Caco-2 (cell line): Measurements from ENCODE around the gene PNMA8B. TPM values are rescaled to one million over a fixed set of nuclear protein-coding genes. Genes with fewer than 3 reads are reported as not detected.

Source experiments
- BruUV-seq: library from RNA; stranded (reverse); fragments of 400-500 nt; replicated peaks from 2 replicates; lab custom pipeline; 2021; lab: Mats Ljungman, UMichigan
- CTCF ChIA-PET: fragments of 300-600 bp; sonication (Branson Sonifier 250); formaldehyde crosslinking; loops from one replicate; lab custom pipeline; 2022; ENCODE audit warnings: antibody characterized with exemption; lab: Charles Lee
- POLR2A ChIA-PET: fragments of 300-600 bp; sonication (Branson Sonifier 250); formaldehyde crosslinking; loops from one replicate; lab custom pipeline; 2022; ENCODE audit warnings: antibody characterized with exemption; lab: Charles Lee
- DNase-seq, 2 experiments: peaks; one replicate each; pipeline versions ENCODE4 v3.0.0 to v3.0.0-alpha.2; 2020 to 2022
- H3K27me3 ChIP-seq: replicated peaks from 2 replicates; pipeline ENCODE4 v1.6.0; 2011; ENCODE audit warnings: low read length; ENCODE audit not compliant: control insufficient read depth, insufficient read depth
- H3K36me3 ChIP-seq: 2 replicates; pipeline ENCODE4 v1.5.1; 2011; ENCODE audit warnings: low read length; ENCODE audit not compliant: control insufficient read depth, insufficient read depth
- H3K4me1 ChIP-seq: fragments of 250-450 bp; sonication (Bioruptor Pico); 2 replicates; pipeline ENCODE4 v1.5.1; 2020; ENCODE audit warnings: mild to moderate bottlenecking
- H3K4me3 ChIP-seq: 2 replicates; pipeline ENCODE4 v1.5.1; 2011; ENCODE audit warnings: low read depth, mild to moderate bottlenecking, control low read depth, low read length
- H3K9me3 ChIP-seq: fragments of 250-450 bp; sonication (Bioruptor Pico); 2 replicates; pipeline ENCODE4 v1.5.1; 2020; ENCODE audit warnings: mild to moderate bottlenecking, moderate library complexity
- H3K27ac Mint-ChIP-seq: one replicate; pipeline ENCODE4 v1.8.0; 2022; ENCODE audit warnings: mixed read lengths; ENCODE audit not compliant: unreplicated experiment
- H3K27me3 Mint-ChIP-seq: one replicate; pipeline ENCODE4 v1.8.0; 2022; ENCODE audit warnings: mixed read lengths; ENCODE audit not compliant: insufficient read depth, unreplicated experiment
- H3K36me3 Mint-ChIP-seq: one replicate; pipeline ENCODE4 v1.8.0; 2022; ENCODE audit warnings: mild to moderate bottlenecking, mixed read lengths; ENCODE audit not compliant: insufficient read depth, unreplicated experiment
- H3K4me1 Mint-ChIP-seq: one replicate; pipeline ENCODE4 v1.8.0; 2022; ENCODE audit warnings: low read depth, mixed read lengths; ENCODE audit not compliant: unreplicated experiment
- H3K4me3 Mint-ChIP-seq: one replicate; pipeline ENCODE4 v1.8.0; 2022; ENCODE audit warnings: mild to moderate bottlenecking, moderate library complexity, mixed read lengths; ENCODE audit not compliant: unreplicated experiment
- H3K9me3 Mint-ChIP-seq: one replicate; pipeline ENCODE4 v1.8.0; 2022; ENCODE audit warnings: mixed read lengths; ENCODE audit not compliant: unreplicated experiment
- intact Hi-C: fragments of 100-400 bp; cut with micrococcal nuclease; formaldehyde crosslinking; loops from one replicate; pipeline ENCODE4 v1.10.0; 2022; ENCODE audit not compliant: unreplicated experiment
- total RNA-seq: library from RNA; stranded (reverse); gene quantifications from 2 replicates; pipeline ENCODE4 v1.2.3, GENCODE V29; 2022
- TF ChIP-seq, protein P1 (sequence below), 2 experiments: fragments of 200-600 bp in 1 of 2; IDR thresholded peaks; 1 replicate in 1 of 2; 2 replicates in 1 of 2; pipeline versions ENCODE4 v1.5.1 to v1.8.0; 2011 to 2022; ENCODE audit warnings: antibody characterized with exemption in 1 of 2, control low read depth in 1 of 2, inconsistent platforms in 1 of 2, low read depth in 1 of 2, low read length in 1 of 2, mild to moderate bottlenecking in 1 of 2, moderate library complexity in 1 of 2; ENCODE audit not compliant: insufficient read depth in 1 of 2, severe bottlenecking in 1 of 2, unreplicated experiment in 1 of 2

Gene PNMA8B
- total RNA-seq, 1 experiment from 2014 or later: 0.11 TPM

DNA sequence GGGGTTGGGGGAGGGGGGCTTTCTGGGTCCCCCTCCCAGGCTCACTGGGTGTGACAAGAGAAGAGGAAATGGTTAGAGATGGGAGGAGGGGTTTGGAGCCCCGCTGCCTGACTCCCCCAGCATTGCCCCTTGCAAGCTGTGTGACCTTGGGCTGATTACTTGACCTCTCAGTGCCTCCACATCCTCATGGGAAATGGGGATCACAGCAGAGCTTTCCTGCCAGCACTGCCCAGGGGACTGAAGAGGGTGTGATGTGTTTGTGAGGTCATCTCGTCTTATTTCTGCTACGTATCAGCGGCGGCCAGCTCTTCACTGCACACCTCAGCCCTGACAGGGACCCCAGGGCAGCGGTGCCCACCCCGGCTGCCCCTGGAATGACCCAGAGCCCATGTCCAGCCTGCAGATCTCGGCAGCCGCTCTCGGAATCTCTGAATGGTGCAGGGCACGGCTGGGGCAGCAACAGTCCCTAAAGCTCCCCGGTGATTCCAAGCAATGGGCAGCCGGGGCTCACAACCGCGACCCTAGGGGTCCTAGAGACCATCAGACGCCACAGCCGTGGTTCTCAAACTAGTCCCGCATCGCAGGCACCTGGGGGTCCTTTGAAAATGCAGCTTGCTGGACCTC, 8.4 kb downstream of the PNMA8B start:
- ChIA-PET CTCF (interaction anchor here (0.5 to 2.4 kb wide), 5 partner anchors 55 to 207 kb away, joined by 3 to 11 read pairs (median 3); no protein-coding TSS in a partner anchor), POLR2A (no interaction called here)
- no peak for DNase-seq
- TF ChIP-seq, protein P1, sequence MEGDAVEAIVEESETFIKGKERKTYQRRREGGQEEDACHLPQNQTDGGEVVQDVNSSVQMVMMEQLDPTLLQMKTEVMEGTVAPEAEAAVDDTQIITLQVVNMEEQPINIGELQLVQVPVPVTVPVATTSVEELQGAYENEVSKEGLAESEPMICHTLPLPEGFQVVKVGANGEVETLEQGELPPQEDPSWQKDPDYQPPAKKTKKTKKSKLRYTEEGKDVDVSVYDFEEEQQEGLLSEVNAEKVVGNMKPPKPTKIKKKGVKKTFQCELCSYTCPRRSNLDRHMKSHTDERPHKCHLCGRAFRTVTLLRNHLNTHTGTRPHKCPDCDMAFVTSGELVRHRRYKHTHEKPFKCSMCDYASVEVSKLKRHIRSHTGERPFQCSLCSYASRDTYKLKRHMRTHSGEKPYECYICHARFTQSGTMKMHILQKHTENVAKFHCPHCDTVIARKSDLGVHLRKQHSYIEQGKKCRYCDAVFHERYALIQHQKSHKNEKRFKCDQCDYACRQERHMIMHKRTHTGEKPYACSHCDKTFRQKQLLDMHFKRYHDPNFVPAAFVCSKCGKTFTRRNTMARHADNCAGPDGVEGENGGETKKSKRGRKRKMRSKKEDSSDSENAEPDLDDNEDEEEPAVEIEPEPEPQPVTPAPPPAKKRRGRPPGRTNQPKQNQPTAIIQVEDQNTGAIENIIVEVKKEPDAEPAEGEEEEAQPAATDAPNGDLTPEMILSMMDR (IDR thresholded peaks at IDR 0.05; ENCODE audit: insufficient read depth in 1 of 2, low read depth in 1 of 2, low read length in 1 of 2, severe bottlenecking in 1 of 2, unreplicated experiment in 1 of 2): no peak
- no peak overlapping the region for H3K27ac Mint-ChIP-seq
- intact Hi-C loops: loop anchor here (1.0 to 2.0 kb wide), 3 partner anchors 85 to 206 kb away; no protein-coding TSS in a partner anchor
- H3K36me3 ChIP-seq: no peaks in the 10 kb centered on the region
- BruUV-seq: no TSS peak
- H3K4me1 ChIP-seq: no peaks in the 10 kb centered on the region
- no peaks in the 10 kb centered on the region for H3K4me1 Mint-ChIP-seq
- peak overlapping the region; percentile 22 for H3K4me3 ChIP-seq
- no peaks in the 10 kb centered on the region for H3K9me3 ChIP-seq
- H3K36me3 Mint-ChIP-seq: no peaks in the 10 kb centered on the region
- H3K27me3 Mint-ChIP-seq: peaks cover 13% of the 10 kb centered on the region
- H3K9me3 Mint-ChIP-seq: no peaks in the 10 kb centered on the region
- peak overlapping the region; percentile 43 for H3K4me3 Mint-ChIP-seq
- H3K27me3 ChIP-seq: peaks cover 1% of the 10 kb centered on the region

DNA sequence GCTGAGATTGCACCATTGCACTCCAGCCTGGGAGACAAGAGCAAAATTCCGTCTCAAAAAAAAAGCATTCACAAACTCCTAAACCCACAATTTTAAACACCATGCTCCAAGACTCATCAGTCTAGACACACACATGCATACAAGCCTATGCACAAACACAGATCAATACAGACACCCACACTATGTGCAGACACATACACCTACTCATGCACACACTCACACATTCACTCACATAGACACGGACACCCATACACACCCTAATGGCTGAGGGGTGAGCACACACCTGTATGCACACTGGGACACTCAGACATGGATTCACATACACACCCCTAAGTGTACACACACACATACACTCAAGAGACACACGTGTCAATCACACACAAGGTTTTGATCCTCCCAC, 9.3 kb downstream of the PNMA8B start:
- ChIA-PET CTCF (no interaction called here), POLR2A (no interaction called here)
- Mint-ChIP-seq H3K27me3 (peaks cover 13% of the 10 kb centered on the region), H3K4me3 (no peak overlapping the region), H3K9me3 (no peaks in the 10 kb centered on the region), H3K27ac (no peak overlapping the region), H3K4me1 (no peaks in the 10 kb centered on the region), H3K36me3 (no peaks in the 10 kb centered on the region)
- no TSS peak for BruUV-seq
- Histone ChIP-seq H3K27me3 (peaks cover 1% of the 10 kb centered on the region), H3K4me3 (no peak overlapping the region), H3K4me1 (no peaks in the 10 kb centered on the region), H3K36me3 (no peaks in the 10 kb centered on the region), H3K9me3 (no peaks in the 10 kb centered on the region)
- no peak for DNase-seq
- TF ChIP-seq, protein P1 (IDR thresholded peaks at IDR 0.05; ENCODE audit: insufficient read depth in 1 of 2, low read depth in 1 of 2, low read length in 1 of 2, severe bottlenecking in 1 of 2, unreplicated experiment in 1 of 2): no peak
- intact Hi-C loops: loop anchor here (2.0 kb wide), 1 partner anchor 206 kb away; no protein-coding TSS in a partner anchor

DNA sequence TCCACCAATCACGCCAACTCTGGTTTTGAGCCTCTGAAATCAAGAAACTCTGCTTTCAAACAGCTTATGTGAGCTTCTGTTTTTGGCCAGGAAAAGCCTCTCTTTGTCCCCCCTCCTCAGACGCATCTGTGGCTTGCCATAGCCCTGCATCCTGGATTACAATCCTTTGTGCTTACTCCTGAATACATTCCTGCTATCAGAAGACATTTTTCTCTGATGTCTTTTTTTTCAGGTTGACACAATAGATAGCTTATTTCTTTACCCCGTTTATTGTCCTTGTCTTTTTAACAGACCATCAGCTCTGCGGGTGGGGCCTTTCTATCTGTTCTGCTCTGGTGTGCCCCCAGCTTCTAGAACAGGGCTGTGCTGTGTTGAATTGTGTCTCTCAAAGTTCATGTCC, 11.0 kb downstream of the PNMA8B start:
- BruUV-seq: no TSS peak
- Histone ChIP-seq H3K36me3 (no peaks in the 10 kb centered on the region), H3K4me1 (no peaks in the 10 kb centered on the region), H3K4me3 (no peak overlapping the region), H3K27me3 (peaks cover 1% of the 10 kb centered on the region), H3K9me3 (no peaks in the 10 kb centered on the region)
- ChIA-PET POLR2A (no interaction called here), CTCF (interaction anchor here (0.8 kb wide), 1 partner anchor 84 kb away, joined by 7 read pairs; no protein-coding TSS in a partner anchor)
- Mint-ChIP-seq H3K4me3 (no peak overlapping the region), H3K27me3 (peaks cover 13% of the 10 kb centered on the region), H3K27ac (no peak overlapping the region), H3K9me3 (no peaks in the 10 kb centered on the region), H3K4me1 (no peaks in the 10 kb centered on the region), H3K36me3 (no peaks in the 10 kb centered on the region)
- TF ChIP-seq, protein P1 (IDR thresholded peaks at IDR 0.05; ENCODE audit: insufficient read depth in 1 of 2, low read depth in 1 of 2, low read length in 1 of 2, severe bottlenecking in 1 of 2, unreplicated experiment in 1 of 2): no peak
- no peak for DNase-seq
- intact Hi-C loops: no loop called here
